ENCODE measurements around the gene DFFB.

Gene DFFB

DNA sequence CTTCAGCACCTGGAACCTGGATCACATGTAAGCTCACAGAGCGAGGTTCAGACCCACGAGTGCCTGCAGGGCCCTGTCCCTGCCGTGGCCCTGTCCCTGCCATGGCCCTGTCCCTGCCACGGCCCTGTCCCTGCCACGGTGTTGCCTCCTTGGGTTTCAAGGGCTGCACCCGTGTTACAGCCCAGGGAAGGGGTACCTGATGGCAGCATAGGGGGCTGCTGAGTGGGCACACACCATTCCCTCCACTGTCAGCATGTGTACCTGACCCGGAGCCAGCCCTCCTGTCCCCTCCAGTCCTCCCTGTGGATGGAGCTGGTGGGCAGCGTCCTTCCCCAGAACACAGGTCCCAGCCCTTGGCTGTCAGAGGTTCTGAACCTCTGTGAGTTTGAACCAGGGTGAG, 15.3 kb downstream of the DFFB start:
- no peak for DNase-seq (ENCODE audit: low spot score)

DNA sequence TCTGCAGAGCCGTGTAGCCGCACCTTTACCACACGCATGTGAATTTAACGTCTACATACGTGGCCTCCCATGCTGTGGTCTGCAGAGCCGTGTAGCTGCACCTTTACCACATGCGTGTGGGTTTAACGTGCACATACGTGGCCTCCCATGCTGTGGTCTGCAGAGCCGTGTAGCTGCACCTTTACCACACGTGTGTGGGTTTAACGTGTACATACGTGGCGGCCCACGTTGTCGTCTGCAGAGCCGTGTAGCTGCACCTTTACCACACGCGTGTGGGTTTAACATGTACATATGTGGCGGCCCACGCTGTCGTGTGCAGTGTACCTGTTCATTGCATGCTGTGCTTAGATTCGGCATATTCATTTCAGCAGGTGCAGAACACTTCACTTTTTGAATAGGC, 17.5 kb downstream of the DFFB start:
- no peak for DNase-seq (ENCODE audit: low spot score)

GRCh38 chr1:3876716-3877115, 19.4 kb downstream of the DFFB start:
- DNase-seq (ENCODE audit: low spot score): no peak

DNA sequence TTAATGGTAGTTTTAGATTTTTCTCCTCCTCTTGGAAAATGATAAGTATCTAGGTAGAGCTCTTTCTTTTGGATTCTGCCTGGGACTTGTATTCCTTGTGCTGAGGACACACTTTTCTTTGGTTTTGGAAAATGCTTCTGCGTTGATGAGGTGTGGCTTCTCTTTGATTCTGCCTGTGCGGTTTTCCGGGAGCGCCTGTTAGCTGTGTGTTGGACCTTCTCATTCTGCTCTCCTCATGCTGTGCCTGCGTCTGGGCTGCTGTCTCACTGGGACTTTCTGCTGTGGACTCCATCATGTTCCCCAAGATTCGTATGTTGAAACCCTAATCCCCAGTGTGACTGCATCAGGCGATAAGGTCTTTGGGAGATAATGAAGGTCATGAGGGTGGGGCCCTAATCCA, 21.8 kb downstream of the DFFB start:
- no peak for DNase-seq (ENCODE audit: low spot score)

GRCh38 chr1:3879787-3880428, 22.6 kb downstream of the DFFB start:
- DNase-seq (ENCODE audit: low spot score): no peak

DNA sequence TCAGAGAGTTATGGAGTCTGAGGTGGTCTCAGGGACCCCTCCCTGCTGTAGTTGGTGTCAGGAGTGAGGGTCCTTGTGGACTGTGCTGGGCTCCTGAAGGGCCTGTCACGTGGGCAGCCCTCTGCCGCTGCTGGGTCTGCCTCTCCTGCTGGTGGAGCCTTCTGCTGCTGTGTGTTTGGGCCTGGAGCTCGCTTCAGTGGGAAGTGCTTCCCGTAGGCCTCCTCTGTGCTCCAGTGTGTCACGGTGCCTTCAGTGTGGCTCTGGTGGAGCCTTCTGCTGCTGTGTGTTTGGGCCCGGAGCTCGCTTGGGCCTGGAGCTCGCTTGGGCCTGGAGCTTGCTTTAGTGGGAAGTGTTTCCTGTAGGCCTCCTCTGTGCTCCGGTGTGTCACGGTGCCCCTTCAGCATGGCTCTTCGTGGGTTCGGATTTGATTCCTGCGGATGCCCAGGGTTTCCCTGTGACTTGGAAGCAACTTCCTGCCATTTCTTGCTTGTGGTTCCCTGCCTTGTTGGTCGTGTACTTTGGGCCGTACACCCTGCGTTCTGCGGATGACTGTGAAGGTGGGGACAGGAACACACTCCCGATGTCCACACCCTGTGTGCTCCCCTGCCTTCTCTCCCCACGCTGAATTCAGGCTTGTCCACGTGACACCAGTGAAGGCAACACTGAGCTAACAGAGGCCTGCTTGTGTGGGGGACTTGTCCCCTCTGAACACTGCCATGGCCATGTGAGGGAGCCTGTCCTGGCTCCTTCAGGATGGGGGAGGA, 23.3 kb downstream of the DFFB start:
- no peak for DNase-seq (ENCODE audit: low spot score)

DNA sequence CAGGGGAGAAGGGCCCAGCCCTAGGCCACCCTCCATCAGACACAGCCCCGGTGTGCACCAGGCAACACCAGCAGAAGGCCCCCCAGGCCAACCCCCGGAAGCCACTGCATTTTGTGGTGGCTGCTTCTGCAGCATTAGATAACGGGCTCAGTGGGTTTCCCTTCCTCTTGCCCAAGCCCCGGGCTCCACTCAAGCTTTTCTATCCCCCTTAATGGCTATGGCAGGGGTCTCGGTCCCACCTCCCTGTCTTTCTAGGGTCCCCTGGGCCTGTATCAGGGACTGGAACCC, 23.9 kb downstream of the DFFB start:
- no peak for DNase-seq (ENCODE audit: low spot score)

GRCh38 chr1:3883194-3883925, 26.1 kb downstream of the DFFB start:
- no peak for DNase-seq (ENCODE audit: low spot score)

DNA sequence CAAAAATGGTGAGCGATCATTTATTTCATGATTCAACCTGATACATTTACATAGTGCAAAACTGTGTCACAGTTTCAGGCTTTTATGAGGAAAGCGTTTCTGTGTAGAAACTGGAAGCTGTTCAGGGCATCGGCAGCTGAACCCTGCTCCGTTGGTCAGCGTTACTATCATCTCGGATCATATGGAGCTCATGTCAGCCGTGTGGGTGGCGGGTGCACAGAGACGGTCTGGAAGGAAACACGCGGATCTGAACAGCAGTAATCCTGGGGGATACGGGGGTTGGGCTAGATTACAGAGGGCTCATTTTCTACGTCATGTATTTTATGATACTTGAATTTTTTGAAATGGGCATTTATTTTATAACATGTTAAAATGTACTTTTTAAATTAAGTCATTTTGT, 27.7 kb downstream of the DFFB start:
- DNase-seq (ENCODE audit: low spot score): no peak

DNA sequence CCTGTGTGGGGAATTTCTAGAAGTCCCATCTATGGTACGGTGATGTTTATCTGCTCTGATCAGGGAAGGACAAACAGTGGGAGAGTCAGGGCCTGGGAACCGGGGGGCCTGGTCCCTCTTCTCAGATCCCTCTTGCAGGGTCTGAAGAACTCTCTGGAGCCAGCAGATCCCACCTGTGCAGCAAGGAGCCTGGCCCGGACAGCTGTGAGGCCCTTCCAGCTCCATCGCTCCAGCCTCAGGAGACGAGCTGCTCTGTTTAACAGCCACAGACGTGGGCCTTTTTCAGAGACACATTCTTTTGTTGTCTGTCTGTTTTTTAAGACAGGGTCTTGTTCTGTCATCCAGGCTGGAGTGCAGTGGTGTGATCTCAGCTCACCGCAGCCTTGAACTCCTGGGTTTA, 28.3 kb downstream of the DFFB start:
- DNase-seq (ENCODE audit: low spot score): no peak

DNA sequence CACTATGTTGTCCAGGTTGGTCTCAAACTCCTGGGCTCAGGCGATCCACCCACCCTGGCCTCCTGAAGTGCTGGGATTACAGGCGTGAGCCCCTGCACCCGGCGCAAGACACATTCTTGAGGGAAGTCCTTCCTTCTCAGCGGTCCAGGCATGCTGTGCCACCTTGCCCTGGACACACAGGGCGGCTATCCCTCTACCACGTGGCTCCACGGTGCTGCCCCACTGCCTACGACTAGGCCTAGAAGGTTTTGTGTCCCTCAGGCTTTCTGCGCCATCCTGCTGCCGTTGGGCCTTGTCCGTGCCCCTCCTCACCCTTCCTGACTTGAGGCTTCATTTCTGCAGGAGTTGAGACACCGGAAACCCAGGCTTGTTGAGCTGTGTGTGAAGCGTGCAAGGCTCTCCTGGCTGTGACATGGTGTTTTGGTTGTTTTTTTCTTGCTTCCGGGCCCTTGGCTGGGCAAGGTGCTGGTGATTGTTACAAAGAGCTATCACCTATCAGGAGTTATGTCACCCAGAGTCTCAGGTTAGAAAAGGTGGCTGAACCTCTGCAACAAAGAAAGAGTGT, 28.9 kb downstream of the DFFB start:
- DNase-seq (ENCODE audit: low spot score): no peak

GRCh38 chr1:3886691-3887090, 29.4 kb downstream of the DFFB start:
- no peak for DNase-seq (ENCODE audit: low spot score)

DNA sequence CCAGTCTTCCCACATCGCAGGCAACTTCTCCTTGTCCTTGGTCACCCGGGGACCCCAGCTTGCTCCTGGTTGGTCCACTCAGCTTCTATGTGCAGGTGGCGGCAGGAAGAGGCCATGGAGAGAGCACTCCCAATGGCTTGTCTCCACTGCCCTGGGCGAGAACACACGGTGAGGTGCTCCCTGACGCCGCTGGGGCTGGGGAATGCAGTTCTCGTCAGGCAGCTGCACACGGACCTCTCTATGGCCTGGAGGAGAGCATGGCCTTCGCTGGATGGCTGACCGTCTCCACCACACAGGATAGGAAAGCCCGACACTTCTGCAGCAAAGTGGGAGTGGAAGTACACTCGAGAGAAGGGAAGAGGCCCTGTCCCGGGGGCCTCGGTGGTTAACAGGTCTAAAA, 31.0 kb downstream of the DFFB start:
- no peak for DNase-seq (ENCODE audit: low spot score)

DNA sequence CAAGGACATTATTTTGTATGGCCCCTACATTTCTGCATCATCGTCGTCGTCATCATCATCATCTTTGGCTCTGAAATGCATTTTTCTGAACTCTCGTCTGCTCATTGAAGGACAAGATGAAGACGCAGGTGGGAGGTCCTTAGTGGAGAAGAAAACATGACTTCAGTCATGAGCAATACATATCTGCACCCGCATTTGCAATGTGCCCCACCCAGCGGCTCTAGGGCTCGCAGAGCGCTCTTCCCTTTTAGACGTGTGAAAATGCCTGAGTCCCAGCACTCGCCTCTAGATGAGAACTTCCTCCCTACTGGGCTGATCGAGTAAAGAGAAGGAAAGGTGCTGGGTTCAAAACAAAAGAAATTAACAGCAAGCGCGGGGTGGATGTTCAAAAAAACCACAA, 32.7 kb downstream of the DFFB start:
- no peak for DNase-seq (ENCODE audit: low spot score)

- DNase-seq (ENCODE audit: low spot score): no peak
Measured at GRCh38 chr1:3890389-3891328, 33.4 kb downstream of the DFFB start.

- DNase-seq (ENCODE audit: low spot score): no peak
Measured at GRCh38 chr1:3891329-3891865, 34.1 kb downstream of the DFFB start.

- DNase-seq (ENCODE audit: low spot score): no peak
Measured at GRCh38 chr1:3892748-3893147, 35.5 kb downstream of the DFFB start.

- DNase-seq (ENCODE audit: low spot score): no peak
Measured at GRCh38 chr1:3893190-3893589, 35.9 kb downstream of the DFFB start.

- DNase-seq (ENCODE audit: low spot score): no peak
Measured at GRCh38 chr1:3894626-3895278, 37.5 kb downstream of the DFFB start.

- no peak for DNase-seq (ENCODE audit: low spot score)
Measured at GRCh38 chr1:3895279-3895950, 38.1 kb downstream of the DFFB start.

DNA sequence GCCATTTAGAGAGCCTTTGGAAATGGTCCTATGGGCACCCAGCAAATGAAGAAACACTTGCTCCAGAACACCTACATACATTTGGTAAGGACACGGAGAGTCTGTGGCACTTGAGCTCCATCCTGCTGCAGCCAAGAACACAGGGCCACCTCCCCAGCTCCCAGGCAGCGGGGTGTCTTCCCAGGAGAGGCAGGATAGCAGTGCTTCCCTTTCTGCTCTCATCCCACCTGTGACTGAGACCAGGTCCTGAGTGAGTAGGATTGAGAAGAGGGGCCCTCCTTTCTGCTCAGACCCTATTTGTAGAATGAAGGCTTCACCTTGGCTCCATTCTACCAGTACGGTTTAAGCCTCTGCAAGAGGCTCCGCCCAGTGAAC, 38.7 kb downstream of the DFFB start:
- DNase-seq (ENCODE audit: low spot score): no peak

All from putamen (tissue), 1 donor.